Lung (tissue), 12 donors: Measurements from ENCODE around the gene RHBG. TPM values are rescaled to one million over a fixed set of nuclear protein-coding genes. Genes with fewer than 3 reads are reported as not detected.

ENCODE experiments used
- ATAC-seq: fragments of 200-7000 bp; cut with Tn5 transposase; one replicate; pipeline ENCODE4 v1.9.1; 2020; ENCODE audit warnings: moderate number of reproducible peaks; ENCODE audit not compliant: insufficient read depth, low FRiP score
- DNase-seq, 3 donors: peaks; one replicate each; pipeline ENCODE4 v3.0.0-alpha.2; 2013 to 2017
- H3K27ac ChIP-seq, 2 donors: one replicate each; pipeline ENCODE4 v1.5.1; 2013; ENCODE audit warnings: mild to moderate bottlenecking in 2 of 2, moderate library complexity in 2 of 2, control low read depth in 1 of 2, inconsistent platforms in 1 of 2, low read depth in 1 of 2, low read length in 1 of 2
- H3K27me3 ChIP-seq, 3 donors: one replicate each; pipeline ENCODE4 v1.5.1; 2013; ENCODE audit warnings: low read length in 2 of 3; ENCODE audit not compliant: control insufficient read depth in 3 of 3, insufficient read depth in 3 of 3
- H3K36me3 ChIP-seq, 4 donors: one replicate each; pipeline ENCODE4 v1.5.1; 2013; ENCODE audit warnings: low read length in 4 of 4, mild to moderate bottlenecking in 1 of 4, moderate library complexity in 1 of 4; ENCODE audit not compliant: control insufficient read depth in 4 of 4, insufficient read depth in 4 of 4
- H3K4me1 ChIP-seq, 5 donors: one replicate each; pipeline ENCODE4 v1.5.1; 2013; ENCODE audit warnings: low read length in 5 of 5, mild to moderate bottlenecking in 2 of 5, moderate library complexity in 1 of 5; ENCODE audit not compliant: control insufficient read depth in 5 of 5, insufficient read depth in 5 of 5
- H3K4me3 ChIP-seq: one replicate; pipeline ENCODE4 v1.5.1; 2013; ENCODE audit warnings: mild to moderate bottlenecking, control low read depth, moderate library complexity
- H3K9ac ChIP-seq, 2 donors: one replicate each; pipeline ENCODE4 v1.5.1; 2013; ENCODE audit warnings: low read length in 2 of 2, control low read depth in 1 of 2; ENCODE audit not compliant: insufficient read depth in 1 of 2
- H3K9me3 ChIP-seq, 4 donors: one replicate each; pipeline ENCODE4 v1.5.1; 2013; ENCODE audit warnings: low read length in 3 of 4, mild to moderate bottlenecking in 1 of 4, moderate library complexity in 1 of 4; ENCODE audit not compliant: control insufficient read depth in 4 of 4, insufficient read depth in 3 of 4
- WGBS, 2 donors: extraction: QIAGEN DNeasy Blood & Tissue Kit; methylation state at CpG; one replicate each; pipeline ENCODE4 v1.1.7; 2013; 5-methylcytosine and 5-hydroxymethylcytosine counted together
- polyA plus RNA-seq, 2 donors: library from polyadenylated mRNA; stranded (reverse); fragments of 200-250 nt; gene quantifications; one replicate each; pipeline ENCODE4 v1.2.1, GENCODE V29; 2013
- total RNA-seq, 2 donors: library from RNA; depleted of rRNA in 1 of 2; stranded (reverse); fragments of >200 nt in 1 of 2; gene quantifications; one replicate each; pipeline ENCODE4 v1.2.1, GENCODE V29; 2014 to 2021
- TF ChIP-seq, protein P1 (sequence below): IDR thresholded peaks from 2 replicates; pipeline ENCODE4 v1.5.1; 2012; ENCODE audit warnings: mild to moderate bottlenecking; ENCODE audit errors: control extremely low read depth, extremely low read depth
- donor health status: control.
- donor health status: control.
- donor health status: Bipolar disorder and iron deficiency.
- donor health status: healthy.
- donor health status: DM: yes; HTN: yes; CAD: no.

Gene RHBG
- total and polyA plus RNA-seq, 4 donors: 0.18 to 0.74 TPM; not detected in 2

DNA sequence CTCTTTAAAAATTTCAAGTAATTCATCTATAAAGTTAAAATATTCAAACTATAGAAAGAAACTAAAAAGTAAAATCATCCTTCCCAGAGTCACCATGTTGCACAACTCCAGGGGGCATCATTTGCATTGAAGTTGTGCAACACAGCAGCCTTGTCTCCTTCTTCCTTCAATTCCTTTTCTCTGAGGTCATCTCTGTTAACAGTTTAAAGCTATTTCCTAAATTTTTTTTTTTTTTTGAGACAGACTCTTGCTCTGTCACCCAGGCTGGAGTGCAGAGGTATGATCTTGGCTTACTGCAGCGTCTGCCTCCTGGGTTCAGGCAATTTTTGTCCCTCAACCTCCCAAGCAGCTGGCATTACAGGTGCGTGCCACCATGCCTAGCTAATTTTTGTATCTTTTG lies 7.1 kb downstream of the RHBG start:
- Histone ChIP-seq H3K27me3 (no peaks in the 10 kb centered on the region), H3K27ac (no peak overlapping the region), H3K4me3 (no peak overlapping the region), H3K36me3 (no peaks in the 10 kb centered on the region), H3K4me1 (peaks cover 0 to 7% (median 0%) of the 10 kb centered on the region in 5 donors), H3K9ac (no peak overlapping the region), H3K9me3 (no peaks in the 10 kb centered on the region)
- no peak for DNase-seq
- TF ChIP-seq, protein P1, sequence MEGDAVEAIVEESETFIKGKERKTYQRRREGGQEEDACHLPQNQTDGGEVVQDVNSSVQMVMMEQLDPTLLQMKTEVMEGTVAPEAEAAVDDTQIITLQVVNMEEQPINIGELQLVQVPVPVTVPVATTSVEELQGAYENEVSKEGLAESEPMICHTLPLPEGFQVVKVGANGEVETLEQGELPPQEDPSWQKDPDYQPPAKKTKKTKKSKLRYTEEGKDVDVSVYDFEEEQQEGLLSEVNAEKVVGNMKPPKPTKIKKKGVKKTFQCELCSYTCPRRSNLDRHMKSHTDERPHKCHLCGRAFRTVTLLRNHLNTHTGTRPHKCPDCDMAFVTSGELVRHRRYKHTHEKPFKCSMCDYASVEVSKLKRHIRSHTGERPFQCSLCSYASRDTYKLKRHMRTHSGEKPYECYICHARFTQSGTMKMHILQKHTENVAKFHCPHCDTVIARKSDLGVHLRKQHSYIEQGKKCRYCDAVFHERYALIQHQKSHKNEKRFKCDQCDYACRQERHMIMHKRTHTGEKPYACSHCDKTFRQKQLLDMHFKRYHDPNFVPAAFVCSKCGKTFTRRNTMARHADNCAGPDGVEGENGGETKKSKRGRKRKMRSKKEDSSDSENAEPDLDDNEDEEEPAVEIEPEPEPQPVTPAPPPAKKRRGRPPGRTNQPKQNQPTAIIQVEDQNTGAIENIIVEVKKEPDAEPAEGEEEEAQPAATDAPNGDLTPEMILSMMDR: no peak
- ATAC-seq: no peak
- WGBS, 2 donors: 72 to 79% methylated on average over 2 of the region's 2 CpGs

DNA sequence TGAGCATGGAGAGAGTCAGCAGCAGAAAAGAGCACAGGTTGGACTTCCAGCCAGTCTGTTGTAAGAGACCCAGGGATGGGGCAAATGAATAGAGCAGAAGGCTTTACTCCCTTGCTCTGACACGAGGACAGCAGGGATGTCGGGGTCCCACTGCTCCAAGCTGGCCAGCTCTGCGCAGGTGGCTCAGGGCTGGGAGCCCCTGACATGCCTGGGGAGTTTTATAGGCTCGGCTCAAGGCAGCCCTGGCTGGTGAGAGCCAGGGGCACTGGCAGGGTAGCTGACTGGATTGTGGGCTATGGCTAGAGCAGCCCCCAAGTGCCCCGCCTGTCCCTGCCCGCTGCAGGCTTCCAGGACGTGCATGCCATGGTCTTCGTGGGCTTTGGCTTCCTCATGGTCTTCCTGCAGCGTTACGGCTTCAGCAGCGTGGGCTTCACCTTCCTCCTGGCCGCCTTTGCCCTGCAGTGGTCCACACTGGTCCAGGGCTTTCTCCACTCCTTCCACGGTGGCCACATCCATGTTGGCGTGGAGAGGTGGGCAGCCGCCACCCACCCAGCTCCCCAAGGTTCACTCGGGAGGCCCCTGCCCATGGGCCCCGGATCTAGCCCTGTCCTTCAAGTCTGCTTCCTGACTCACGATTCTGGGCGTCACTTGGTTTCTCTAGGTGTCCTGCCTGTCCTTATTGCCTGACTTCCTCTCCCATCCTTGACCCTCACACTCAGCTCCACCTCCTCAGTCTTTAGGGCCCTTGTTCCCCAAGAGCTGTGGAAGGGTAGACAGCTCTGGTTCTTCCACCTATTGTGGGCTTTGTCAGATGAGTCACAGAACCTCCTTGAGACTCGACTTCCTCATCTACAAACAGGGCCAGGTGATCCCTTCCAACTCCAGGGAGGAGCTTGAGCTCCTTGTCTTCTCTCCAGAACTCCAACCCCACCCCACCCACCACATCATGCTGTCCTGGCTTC lies 8.2 kb downstream of the RHBG start:
- ATAC-seq (no peak), DNase-seq (no peak)
- Histone ChIP-seq H3K27ac (no peak overlapping the region), H3K9me3 (no peaks in the 10 kb centered on the region), H3K36me3 (no peaks in the 10 kb centered on the region), H3K4me3 (no peak overlapping the region), H3K9ac (no peak overlapping the region), H3K27me3 (no peaks in the 10 kb centered on the region), H3K4me1 (no peaks in the 10 kb centered on the region)
- TF ChIP-seq, protein P1: no peak
- 73% methylated on average over 19 to 20 of the region's 20 CpGs for WGBS, 2 donors

DNA sequence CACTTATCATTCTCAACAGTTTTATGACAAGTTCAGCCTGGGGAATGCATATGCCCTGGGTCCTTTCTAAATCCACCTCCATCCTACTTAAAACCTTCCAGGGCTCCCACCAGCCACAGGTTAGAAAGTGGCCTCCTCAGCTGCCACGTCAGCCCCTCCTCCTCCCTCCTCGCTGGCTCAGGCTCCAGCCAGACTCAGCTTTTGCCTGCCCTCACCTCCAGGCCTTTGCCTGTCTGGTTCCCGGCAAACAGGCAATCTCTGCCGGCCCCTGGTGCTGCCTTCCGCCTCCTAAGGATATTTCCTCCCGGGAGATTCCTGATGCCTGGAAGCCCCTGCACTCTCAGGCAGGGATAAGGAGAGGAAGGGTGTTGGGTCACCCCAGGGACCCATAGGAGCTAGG lies 9.5 kb downstream of the RHBG start:
- Histone ChIP-seq H3K36me3 (no peaks in the 10 kb centered on the region), H3K9me3 (no peaks in the 10 kb centered on the region), H3K4me3 (no peak overlapping the region), H3K27me3 (no peaks in the 10 kb centered on the region), H3K9ac (no peak overlapping the region), H3K4me1 (no peaks in the 10 kb centered on the region), H3K27ac (no peak overlapping the region)
- no peak for DNase-seq
- WGBS, 2 donors: 85 to 90% methylated on average over 6 of the region's 6 CpGs
- TF ChIP-seq, protein P1: no peak
- no peak for ATAC-seq
